T-helper 17 cell (primary cell): Measurements from ENCODE around the gene NEURL1B. TPM values are rescaled to one million over a fixed set of nuclear protein-coding genes. Genes with fewer than 3 reads are reported as not detected.

Experiments used
- ATAC-seq: fragments of 150-1000 bp; cut with Tn5 transposase; 2 replicates; pipeline ENCODE4 v1.10.0; 2021; ENCODE audit warnings: mild to moderate bottlenecking, moderate library complexity
- DNase-seq, 3 donors: peaks; one replicate each; pipeline versions ENCODE4 v3.0.0 to v3.0.0-alpha.2; 2020 to 2021
- H3K9me3 ChIP-seq: one replicate; pipeline ENCODE4 v1.7.0; 2013; ENCODE audit warnings: low read length, mild to moderate bottlenecking; ENCODE audit not compliant: control insufficient read depth, poor library complexity, severe bottlenecking
- H3K27ac Mint-ChIP-seq: one replicate; pipeline ENCODE4 v1.8.0; 2022; ENCODE audit warnings: mild to moderate bottlenecking, moderate library complexity, mixed read lengths
- H3K27me3 Mint-ChIP-seq: one replicate; pipeline ENCODE4 v1.8.0; 2022; ENCODE audit warnings: mixed read lengths
- H3K36me3 Mint-ChIP-seq: one replicate; pipeline ENCODE4 v1.8.0; 2022; ENCODE audit warnings: low read depth, mixed read lengths
- H3K4me1 Mint-ChIP-seq: one replicate; pipeline ENCODE4 v1.8.0; 2022; ENCODE audit warnings: mild to moderate bottlenecking, mixed read lengths
- H3K4me3 Mint-ChIP-seq: one replicate; pipeline ENCODE4 v1.8.0; 2022; ENCODE audit warnings: mild to moderate bottlenecking, moderate library complexity, mixed read lengths
- total RNA-seq, 4 donors: library from RNA in 2 of 4; stranded (reverse) in 2 of 4; gene quantifications; one replicate each; pipeline ENCODE4 v1.2.3 and lab custom pipeline; 2022 to 2026

Gene NEURL1B
- total RNA-seq, 2 donors from 2014 or later, result 0.07 to 0.23 TPM

DNA sequence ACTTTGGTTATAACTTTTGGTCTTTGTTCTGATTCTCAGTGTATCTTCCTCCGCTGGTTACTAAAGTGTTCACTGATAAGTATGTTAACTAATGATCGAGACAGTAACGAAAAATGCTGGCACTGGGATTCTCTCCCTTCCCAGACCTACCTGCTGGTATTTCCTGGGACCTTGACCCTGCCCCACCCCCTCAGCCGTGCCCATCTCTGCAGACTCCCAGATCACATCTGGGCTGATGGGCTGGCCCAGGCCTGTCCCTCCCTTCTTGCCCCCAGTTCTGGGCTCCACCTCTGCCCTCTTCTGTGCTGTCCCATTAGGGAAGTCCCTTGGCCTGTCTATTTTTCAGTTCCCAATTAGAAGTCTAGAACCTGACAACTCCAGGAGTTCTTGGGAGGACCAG lies 46.9 kb downstream of the NEURL1B start:
- Mint-ChIP-seq H3K36me3 (no peaks in the 10 kb centered on the region), H3K27me3 (no peaks in the 10 kb centered on the region), H3K4me3 (no peak overlapping the region), H3K4me1 (peaks cover 15% of the 10 kb centered on the region), H3K27ac (peak overlapping the region; percentile 87)
- DNase-seq (no peak), ATAC-seq (no peak)
- no peaks in the 10 kb centered on the region for H3K9me3 ChIP-seq

DNA sequence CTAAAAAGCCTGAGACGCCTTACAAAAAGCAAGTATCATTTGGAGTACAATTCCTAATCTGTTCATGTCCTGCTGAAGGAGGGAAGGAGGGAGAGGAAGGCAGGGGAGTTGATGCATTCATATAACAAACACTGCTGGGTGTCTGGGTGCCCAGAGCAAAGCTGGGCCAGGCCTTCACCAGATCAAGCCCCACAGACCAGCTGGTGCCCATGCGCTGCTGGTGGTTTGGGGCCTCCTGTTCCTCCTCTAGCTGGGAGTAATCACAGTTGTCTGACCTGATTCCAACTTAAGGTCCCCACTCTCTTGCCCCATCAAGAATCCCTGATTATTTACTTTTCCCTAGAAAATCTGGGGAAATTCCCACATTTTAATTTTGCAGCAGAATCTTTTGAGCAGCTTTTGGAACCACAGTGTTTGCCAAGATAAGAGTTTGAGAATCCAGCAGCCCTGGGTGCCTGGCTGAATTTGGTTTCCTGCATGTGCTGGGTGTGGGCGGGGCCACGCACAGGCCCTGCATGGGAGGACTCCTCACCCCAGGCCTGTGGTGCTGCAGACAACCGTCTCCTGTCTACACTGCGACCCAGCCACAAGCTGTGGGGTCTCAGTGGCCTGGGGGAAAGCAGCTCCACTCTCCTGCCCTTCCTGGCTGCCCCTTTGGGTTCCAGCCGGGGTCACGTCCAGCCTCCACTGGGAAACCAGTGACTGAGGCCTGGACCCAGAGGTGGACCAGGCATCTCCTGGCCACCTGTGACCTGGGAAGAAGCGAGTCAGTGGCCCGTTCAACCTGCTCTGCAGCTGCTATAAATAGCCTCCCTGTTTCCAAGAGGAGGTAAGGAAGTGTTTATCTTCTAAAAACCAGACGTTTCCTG lies 47.5 kb downstream of the NEURL1B start:
- H3K27ac Mint-ChIP-seq, result peak overlapping the region; percentile 87
- H3K27me3 Mint-ChIP-seq, result no peaks in the 10 kb centered on the region
- H3K36me3 Mint-ChIP-seq, result no peaks in the 10 kb centered on the region
- no peak overlapping the region for H3K4me3 Mint-ChIP-seq
- ATAC-seq, result peak; percentile 64
- H3K4me1 Mint-ChIP-seq, result peaks cover 13% of the 10 kb centered on the region
- no peak for DNase-seq
- H3K9me3 ChIP-seq, result no peaks in the 10 kb centered on the region

DNA sequence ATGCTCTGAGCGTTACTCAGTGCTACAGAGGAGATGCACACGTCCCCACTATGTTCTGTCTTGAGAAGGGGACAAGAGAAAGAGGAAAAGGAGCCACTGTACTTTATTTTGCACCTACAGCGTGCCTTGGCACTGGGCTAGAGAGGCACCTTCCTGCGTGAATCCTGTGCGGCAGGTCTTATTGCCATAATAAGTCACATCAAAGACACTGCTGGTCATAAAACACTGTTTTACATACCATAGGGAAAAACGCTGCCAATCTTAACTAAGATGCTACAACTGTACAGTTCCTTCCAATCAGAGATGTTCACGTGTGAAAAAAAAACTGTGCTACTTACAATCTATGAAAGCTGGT lies 48.1 kb downstream of the NEURL1B start:
- no peak for DNase-seq
- peak overlapping the region; percentile 87 for H3K27ac Mint-ChIP-seq
- H3K4me3 Mint-ChIP-seq, result no peak overlapping the region

DNA sequence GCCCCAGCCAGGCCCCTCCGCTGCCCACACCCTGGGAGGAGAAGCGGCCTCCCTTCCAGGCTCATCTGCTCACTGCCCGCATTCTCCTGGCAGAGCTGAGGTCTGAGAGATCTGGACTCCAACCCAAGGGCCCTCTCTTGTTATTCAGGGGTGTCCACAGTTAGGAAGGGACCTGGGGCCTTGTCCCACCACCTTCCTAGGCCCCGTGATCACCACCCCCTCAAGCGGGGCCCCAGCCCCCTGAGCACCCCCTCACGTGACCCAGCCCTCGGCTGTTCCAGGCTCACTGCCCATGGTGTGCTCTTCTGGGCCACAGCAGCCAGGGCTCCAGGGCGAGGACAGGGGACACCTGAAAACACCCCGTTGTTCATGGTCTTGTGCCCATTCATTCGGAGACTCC lies 48.7 kb downstream of the NEURL1B start:
- H3K9me3 ChIP-seq, result no peaks in the 10 kb centered on the region
- H3K27me3 Mint-ChIP-seq, result no peaks in the 10 kb centered on the region
- no peaks in the 10 kb centered on the region for H3K36me3 Mint-ChIP-seq
- peaks cover 8% of the 10 kb centered on the region for H3K4me1 Mint-ChIP-seq
- H3K4me3 Mint-ChIP-seq, result no peak overlapping the region
- ATAC-seq (no peak), DNase-seq (no peak)
- H3K27ac Mint-ChIP-seq, result peak overlapping the region; percentile 87

More for the DNA sequence above, 48.1 kb downstream of the NEURL1B start:
- Mint-ChIP-seq H3K27me3 (no peaks in the 10 kb centered on the region), H3K4me1 (peaks cover 12% of the 10 kb centered on the region), H3K36me3 (no peaks in the 10 kb centered on the region)
- no peaks in the 10 kb centered on the region for H3K9me3 ChIP-seq
- no peak for ATAC-seq

DNA sequence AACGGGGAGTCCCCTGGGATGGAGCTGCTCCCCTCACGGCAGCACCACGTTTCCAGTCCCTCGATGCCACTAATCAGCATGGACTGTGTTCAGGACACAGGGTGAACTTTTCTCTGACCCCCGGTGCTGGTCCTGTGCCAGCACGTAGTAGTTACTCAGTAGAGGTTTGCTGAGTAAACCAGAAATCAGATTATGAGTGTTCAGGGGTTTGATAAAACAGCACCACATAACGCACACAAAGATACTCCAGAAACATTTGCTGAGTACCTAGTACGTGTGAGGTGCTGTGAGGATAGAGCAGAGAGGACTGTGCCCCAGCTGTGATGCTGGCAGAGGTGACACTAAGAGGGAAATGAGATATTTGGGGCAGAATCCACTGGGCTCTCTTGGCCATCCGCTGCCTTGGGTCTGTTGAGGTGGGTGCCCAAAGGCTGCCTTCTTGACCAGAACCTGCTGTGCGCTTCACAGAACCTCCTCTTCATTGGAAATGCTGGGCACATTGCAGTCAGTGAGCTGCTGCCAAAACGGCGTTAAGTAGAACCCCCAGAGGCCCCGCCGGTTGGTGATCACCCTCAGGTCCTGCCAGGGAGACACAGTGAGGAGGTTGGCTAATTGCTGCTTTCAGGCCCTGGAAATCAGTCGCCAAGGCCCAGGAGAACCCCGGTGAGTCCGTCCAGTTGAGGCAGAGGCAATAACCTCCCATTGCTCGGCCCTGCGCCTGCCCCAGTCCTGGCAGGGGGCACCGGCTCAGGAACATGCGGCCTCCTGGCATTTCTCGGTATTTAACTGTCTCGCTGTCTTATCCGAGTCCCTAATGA lies 49.4 kb downstream of the NEURL1B start:
- no peaks in the 10 kb centered on the region for H3K27me3 Mint-ChIP-seq
- peaks cover 8% of the 10 kb centered on the region for H3K4me1 Mint-ChIP-seq
- ATAC-seq (no peak), DNase-seq (no peak)
- no peaks in the 10 kb centered on the region for H3K9me3 ChIP-seq
- H3K4me3 Mint-ChIP-seq, result no peak overlapping the region
- H3K27ac Mint-ChIP-seq, result no peak overlapping the region
- no peaks in the 10 kb centered on the region for H3K36me3 Mint-ChIP-seq

DNA sequence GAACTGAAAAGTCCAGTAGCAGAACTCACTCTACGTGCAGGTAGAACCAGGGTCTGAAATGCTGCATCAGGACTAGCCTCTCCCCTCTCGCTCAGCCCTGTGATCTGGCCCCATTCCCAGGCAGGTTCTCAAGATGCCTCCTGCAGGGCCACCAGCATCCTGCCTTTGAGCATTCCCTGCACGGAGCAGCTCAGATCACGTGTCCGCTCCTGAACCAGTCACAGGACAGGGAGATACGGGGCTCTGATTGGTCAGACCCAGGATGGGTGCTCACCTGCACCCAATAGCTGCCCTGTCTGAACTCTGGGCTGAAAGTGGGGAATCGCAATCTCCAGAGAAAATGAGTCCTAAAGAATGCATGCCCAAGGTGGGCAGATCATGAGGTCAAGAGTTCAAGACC lies 50.8 kb downstream of the NEURL1B start:
- Mint-ChIP-seq H3K36me3 (no peaks in the 10 kb centered on the region), H3K4me3 (no peak overlapping the region), H3K27me3 (no peaks in the 10 kb centered on the region), H3K4me1 (peaks cover 9% of the 10 kb centered on the region), H3K27ac (no peak overlapping the region)
- H3K9me3 ChIP-seq, result no peaks in the 10 kb centered on the region
- DNase-seq (no peak), ATAC-seq (no peak)

DNA sequence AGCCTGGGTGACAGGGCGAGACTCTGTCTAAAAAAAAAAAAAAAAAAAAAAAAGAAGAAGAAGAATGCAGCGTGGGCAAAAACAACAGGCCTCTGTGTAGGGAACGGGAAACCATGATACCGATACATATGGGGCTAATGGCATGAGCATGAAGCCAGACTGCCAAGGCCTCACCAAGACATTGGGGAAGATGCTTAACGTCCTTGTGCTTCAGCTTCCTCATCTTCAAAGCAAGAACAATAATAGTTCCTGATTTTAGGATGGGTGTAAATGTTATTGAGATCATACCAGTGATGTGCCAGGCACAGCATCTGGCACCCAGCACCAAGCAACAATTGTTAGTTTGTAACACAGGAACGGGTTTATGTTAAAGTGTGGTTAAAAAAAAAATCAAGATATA lies 51.4 kb downstream of the NEURL1B start:
- Mint-ChIP-seq H3K36me3 (no peaks in the 10 kb centered on the region), H3K4me1 (peaks cover 14% of the 10 kb centered on the region), H3K27ac (no peak overlapping the region), H3K27me3 (no peaks in the 10 kb centered on the region), H3K4me3 (no peak overlapping the region)
- DNase-seq (no peak), ATAC-seq (no peak)
- no peaks in the 10 kb centered on the region for H3K9me3 ChIP-seq

DNA sequence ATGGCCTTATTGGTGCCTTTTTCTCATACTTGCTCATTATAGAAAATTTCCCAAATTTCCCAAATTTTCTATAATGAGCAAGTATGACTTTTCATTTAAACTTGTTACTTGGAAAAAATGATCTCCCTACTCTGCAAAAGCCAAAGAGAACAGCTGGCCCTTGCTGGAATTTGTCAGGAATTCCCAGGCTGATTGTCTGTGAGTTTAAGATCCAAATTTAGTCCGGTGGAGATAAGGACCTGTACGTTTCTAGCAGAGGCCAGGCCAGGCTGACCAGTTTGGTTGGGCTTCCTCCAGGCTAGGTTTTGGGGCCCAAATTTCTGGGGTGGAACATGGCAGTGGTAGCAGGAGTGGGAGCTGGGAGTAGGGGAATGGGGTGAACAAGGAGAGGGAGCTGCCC lies 51.9 kb downstream of the NEURL1B start:
- no peak for DNase-seq
- Mint-ChIP-seq H3K4me1 (peaks cover 17% of the 10 kb centered on the region), H3K27me3 (no peaks in the 10 kb centered on the region), H3K4me3 (no peak overlapping the region), H3K36me3 (no peaks in the 10 kb centered on the region), H3K27ac (peak overlapping the region; percentile 53)
- H3K9me3 ChIP-seq, result no peaks in the 10 kb centered on the region
- ATAC-seq, result no peak

DNA sequence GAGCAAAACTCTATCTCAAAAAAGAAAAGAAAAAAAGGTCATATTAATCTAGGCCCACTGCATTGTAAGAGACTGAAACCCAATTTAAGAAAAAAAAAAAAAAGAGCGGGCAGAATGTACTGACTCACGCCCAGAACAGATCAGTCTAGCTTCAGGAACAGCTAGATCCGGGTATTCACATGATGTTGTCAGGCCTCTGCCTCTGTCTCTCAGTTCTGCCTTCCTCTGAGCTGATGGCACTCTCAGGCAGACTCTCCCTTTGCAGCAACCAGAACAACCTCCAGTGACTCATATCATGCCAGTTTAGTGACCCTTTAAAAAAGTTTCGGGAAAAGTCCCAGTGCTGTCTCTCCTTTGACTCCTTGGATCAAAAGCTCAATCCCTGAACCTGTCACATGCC lies 53.0 kb downstream of the NEURL1B start:
- no peak overlapping the region for H3K27ac Mint-ChIP-seq
- no peak for DNase-seq
- H3K27me3 Mint-ChIP-seq, result no peaks in the 10 kb centered on the region

DNA sequence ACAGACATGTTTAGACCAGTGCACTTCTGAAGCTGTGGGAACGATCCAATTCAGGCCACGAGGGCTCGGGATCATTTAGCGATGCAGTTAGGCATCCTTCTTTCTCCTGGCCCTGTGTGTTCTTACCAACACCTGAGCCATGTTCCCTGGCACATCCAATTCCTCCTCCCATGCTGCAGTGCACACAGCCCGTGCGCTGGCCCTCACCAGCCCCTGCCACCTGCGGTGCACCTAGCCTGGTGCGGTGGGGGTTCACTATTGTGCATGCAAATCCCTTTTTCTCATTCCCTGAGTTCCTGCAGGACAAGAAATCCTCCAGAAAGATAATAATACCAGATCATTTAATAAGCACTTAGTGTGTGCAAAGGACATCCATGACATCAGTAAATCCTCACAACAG lies 53.5 kb downstream of the NEURL1B start:
- Mint-ChIP-seq H3K27ac (peak overlapping the region; percentile 32), H3K36me3 (no peaks in the 10 kb centered on the region), H3K4me3 (no peak overlapping the region), H3K4me1 (peaks cover 10% of the 10 kb centered on the region), H3K27me3 (peaks cover 4% of the 10 kb centered on the region)
- no peaks in the 10 kb centered on the region for H3K9me3 ChIP-seq
- ATAC-seq (no peak), DNase-seq (no peak)

More for the DNA sequence above, 53.0 kb downstream of the NEURL1B start:
- Mint-ChIP-seq H3K36me3 (no peaks in the 10 kb centered on the region), H3K4me1 (peaks cover 10% of the 10 kb centered on the region), H3K4me3 (no peak overlapping the region)
- no peak for ATAC-seq
- no peaks in the 10 kb centered on the region for H3K9me3 ChIP-seq

DNA sequence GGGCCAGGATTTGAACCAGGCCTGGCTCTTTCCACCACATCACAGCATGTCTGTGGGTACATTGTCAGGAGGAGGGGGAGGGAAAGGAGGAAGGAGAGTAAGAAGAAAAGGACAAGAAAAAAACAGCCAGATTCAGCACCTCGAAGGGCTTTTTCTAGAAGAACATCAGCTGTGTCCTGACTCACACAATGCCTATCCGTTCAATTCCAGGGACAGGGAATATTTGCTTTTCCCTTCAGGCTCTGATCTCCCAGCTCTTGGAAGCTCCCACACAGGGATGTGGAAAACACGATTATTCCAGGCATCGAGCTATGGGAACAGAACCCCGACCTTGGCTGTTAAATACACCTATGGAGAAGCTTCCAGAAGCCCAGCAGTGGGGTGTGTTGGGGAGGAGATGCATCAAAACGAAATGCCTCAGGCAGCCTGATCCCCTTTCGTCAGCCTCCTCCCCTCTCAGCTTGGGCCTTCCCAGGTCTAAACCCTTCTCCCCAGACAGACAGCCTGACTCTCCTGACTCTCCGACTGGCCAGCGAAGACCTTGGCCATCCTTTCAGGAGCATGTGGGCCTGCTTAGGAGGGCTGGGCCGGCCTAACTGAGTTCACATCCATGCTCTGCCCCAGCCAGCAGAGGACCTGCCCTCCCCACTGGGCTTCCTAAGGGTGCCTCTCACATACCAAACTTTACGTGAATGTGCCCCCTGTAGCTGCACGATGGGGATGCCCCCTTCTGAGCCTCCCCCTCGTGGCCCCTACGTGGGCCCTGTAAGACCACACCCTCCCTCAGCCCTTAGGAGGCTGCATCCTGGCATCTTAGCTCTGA lies 54.4 kb downstream of the NEURL1B start:
- no peak for ATAC-seq
- DNase-seq, result no peak
- H3K27ac Mint-ChIP-seq, result no peak overlapping the region
- peaks cover 4% of the 10 kb centered on the region for H3K27me3 Mint-ChIP-seq
- no peak overlapping the region for H3K4me3 Mint-ChIP-seq
- H3K9me3 ChIP-seq, result no peaks in the 10 kb centered on the region
- H3K36me3 Mint-ChIP-seq, result no peaks in the 10 kb centered on the region
- H3K4me1 Mint-ChIP-seq, result peaks cover 10% of the 10 kb centered on the region

DNA sequence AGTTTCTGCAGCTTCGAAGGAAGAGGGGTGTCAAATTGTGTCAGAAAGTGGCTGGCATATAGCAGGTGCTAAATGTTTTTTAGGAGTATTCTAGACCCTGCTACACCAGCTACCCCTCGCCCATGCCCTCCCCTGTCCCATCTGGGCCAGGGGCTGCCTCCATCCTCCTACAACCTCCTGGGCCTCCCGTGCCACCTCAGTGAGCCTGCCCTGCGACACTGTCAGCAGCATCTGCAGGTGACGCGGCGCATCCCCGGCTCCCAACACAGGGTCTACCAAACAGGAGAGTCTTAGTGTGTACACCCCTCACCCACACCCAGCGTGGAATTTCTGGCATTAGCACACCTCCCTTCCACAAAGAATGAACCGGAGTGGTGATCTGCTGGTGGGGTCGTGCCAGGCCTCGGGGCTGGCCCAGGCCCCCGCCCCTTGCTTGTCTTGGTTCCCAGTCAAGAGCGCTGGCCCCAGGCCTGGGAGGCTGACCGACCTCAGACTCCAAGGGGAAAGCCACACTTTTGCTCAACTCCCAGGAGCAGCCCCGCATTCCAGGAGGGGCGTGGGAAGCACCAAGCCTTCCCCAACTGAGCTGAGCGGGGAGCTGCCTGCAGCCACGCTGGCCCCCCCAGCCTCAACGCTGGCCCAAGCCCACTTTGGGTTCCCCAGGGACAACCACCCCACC lies 55.2 kb downstream of the NEURL1B start:
- Mint-ChIP-seq H3K4me3 (peak overlapping the region; percentile 97), H3K27me3 (peaks cover 11% of the 10 kb centered on the region), H3K4me1 (peaks cover 14% of the 10 kb centered on the region), H3K36me3 (no peaks in the 10 kb centered on the region), H3K27ac (peak overlapping the region; percentile 97)
- no peaks in the 10 kb centered on the region for H3K9me3 ChIP-seq
- no peak for DNase-seq
- no peak for ATAC-seq
